Upper lobe of right lung (tissue), 1 donor: ENCODE results near the gene APLP2. TPM values are rescaled to one million over a fixed set of nuclear protein-coding genes. Genes with fewer than 3 reads are reported as not detected.

Experiments used
- total RNA-seq: library from RNA; stranded (reverse); fragmentation: NEBNext Ultra II Directional; extraction: Animal tissue kit (Norgen Biotek cat#: 25700); gene quantifications from one replicate; pipeline ENCODE4 v1.2.1, GENCODE V29; 2021
- donor health status: DM: no; HTN: yes; CAD: no; lungs with severe emphysema.

The APLP2 gene
- total RNA-seq, 1 donor from 2014 or later, result 726 TPM

Other genes starting within 250 kb of the APLP2 start
- gene NFRKB, start 174.3 kb upstream of the APLP2 start, total RNA-seq, result 22.3 TPM
- gene PRDM10, start 67.1 kb upstream of the APLP2 start, total RNA-seq, result 15.7 TPM
- 59.1 TPM for gene ST14, start 89.9 kb downstream of the APLP2 start, total RNA-seq
- gene ZBTB44, start 245.0 kb downstream of the APLP2 start, total RNA-seq, result 52.9 TPM